ENCODE measurements around the gene GPR25. TPM values are rescaled to one million over a fixed set of nuclear protein-coding genes. Genes with fewer than 3 reads are reported as not detected.

Gene GPR25
- polyA plus RNA-seq, 1 donor (not counting 4 experiments of a cell fraction or from before 2014, with no cell fraction given): not detected

- no peak for FAIRE-seq
Measured at GRCh38 chr1:200908191-200908868, 35.5 kb downstream of the GPR25 start.

DNA sequence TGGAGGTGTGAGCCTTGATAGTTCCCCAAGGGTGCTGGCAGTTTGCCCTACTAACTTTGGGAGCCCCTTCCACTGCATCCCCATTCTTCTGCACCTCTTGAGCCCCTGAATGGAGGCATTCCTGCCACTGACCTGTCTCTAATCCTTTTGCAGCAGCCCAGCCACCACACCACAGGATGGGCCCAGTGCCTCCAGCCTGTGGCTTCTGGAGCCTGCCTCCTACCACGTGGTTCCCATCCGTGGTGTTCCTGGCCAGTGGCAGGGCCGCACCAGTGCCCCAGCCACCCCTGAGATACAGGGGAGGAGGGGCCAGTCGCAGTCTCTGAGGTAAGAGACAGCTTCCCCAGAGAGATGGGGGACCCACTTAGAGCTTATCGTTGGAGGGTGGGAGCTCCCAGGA, 36.3 kb downstream of the GPR25 start:
- no peak for DNase-seq (ENCODE audit: low read depth, low spot score)
- H4K20me1 ChIP-seq (ENCODE audit: control insufficient read depth, extremely low read depth, insufficient read depth, low read length): peaks cover 4% of the 10 kb centered on the region
- no peak for FAIRE-seq
- H3K4me2 ChIP-seq (ENCODE audit: control insufficient read depth, extremely low read depth, insufficient read depth, low read depth, low read length): no peak overlapping the region
- H3K79me2 ChIP-seq (ENCODE audit: control insufficient read depth, insufficient read depth, low read length): no peaks in the 10 kb centered on the region
- peaks cover 48% of the 10 kb centered on the region for H3K4me1 ChIP-seq (ENCODE audit: control insufficient read depth, extremely low read depth, insufficient read depth, low read length)
- dilution Hi-C loops (cut with MboI; ENCODE audit: extremely low pct_ligation_motif_present, low sequenced_read_pairs): no loop called here
- no peak for TF ChIP-seq EZH2 (IDR thresholded peaks at IDR 0.05; ENCODE audit: low read length)
- TF ChIP-seq, protein P1, sequence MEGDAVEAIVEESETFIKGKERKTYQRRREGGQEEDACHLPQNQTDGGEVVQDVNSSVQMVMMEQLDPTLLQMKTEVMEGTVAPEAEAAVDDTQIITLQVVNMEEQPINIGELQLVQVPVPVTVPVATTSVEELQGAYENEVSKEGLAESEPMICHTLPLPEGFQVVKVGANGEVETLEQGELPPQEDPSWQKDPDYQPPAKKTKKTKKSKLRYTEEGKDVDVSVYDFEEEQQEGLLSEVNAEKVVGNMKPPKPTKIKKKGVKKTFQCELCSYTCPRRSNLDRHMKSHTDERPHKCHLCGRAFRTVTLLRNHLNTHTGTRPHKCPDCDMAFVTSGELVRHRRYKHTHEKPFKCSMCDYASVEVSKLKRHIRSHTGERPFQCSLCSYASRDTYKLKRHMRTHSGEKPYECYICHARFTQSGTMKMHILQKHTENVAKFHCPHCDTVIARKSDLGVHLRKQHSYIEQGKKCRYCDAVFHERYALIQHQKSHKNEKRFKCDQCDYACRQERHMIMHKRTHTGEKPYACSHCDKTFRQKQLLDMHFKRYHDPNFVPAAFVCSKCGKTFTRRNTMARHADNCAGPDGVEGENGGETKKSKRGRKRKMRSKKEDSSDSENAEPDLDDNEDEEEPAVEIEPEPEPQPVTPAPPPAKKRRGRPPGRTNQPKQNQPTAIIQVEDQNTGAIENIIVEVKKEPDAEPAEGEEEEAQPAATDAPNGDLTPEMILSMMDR (optimal IDR thresholded peaks at IDR 0.05 in 1 of 3, IDR thresholded peaks at IDR 0.05 in 1 of 3, conservative IDR thresholded peaks at IDR 0.05 in 1 of 3; ENCODE audit: extremely low read depth in 1 of 3, insufficient read depth in 2 of 3, low read length in 3 of 3): no peak
- H2AFZ ChIP-seq (ENCODE audit: control insufficient read depth, low read length): no peak overlapping the region
- H3K27ac ChIP-seq (ENCODE audit: control insufficient read depth, insufficient read depth, low read length): no peak overlapping the region
- H3K9ac ChIP-seq (ENCODE audit: control insufficient read depth, extremely low read depth, insufficient read depth, low read length): no peak overlapping the region
- peaks cover 28% of the 10 kb centered on the region in 2 experiments for H3K36me3 ChIP-seq (ENCODE audit: control insufficient read depth in 2 of 2, extremely low read depth in 1 of 2, insufficient read depth in 2 of 2, low read length in 2 of 2)
- no peaks in the 10 kb centered on the region for H3K9me3 ChIP-seq (ENCODE audit: control insufficient read depth, low read depth, low read length)
- H3K4me3 ChIP-seq (ENCODE audit: control insufficient read depth in 2 of 3, extremely low read depth in 1 of 3, insufficient read depth in 2 of 3, low read depth in 1 of 3, low read length in 3 of 3): no peak overlapping the region
- H3K27me3 ChIP-seq (ENCODE audit: control insufficient read depth, extremely low read depth, insufficient read depth, low read length): no peaks in the 10 kb centered on the region
- H3K9me1 ChIP-seq (ENCODE audit: control insufficient read depth, extremely low read depth, insufficient read depth, low read length): peaks cover 9% of the 10 kb centered on the region

More at GRCh38 chr1:200908191-200908868, 35.5 kb downstream of the GPR25 start:
- Histone ChIP-seq H3K9ac (ENCODE audit: control insufficient read depth, extremely low read depth, insufficient read depth, low read length) (no peak overlapping the region), H3K27ac (ENCODE audit: control insufficient read depth, insufficient read depth, low read length) (no peak overlapping the region), H3K4me3 (ENCODE audit: control insufficient read depth in 2 of 3, extremely low read depth in 1 of 3, insufficient read depth in 2 of 3, low read depth in 1 of 3, low read length in 3 of 3) (no peak overlapping the region), H3K9me1 (ENCODE audit: control insufficient read depth, extremely low read depth, insufficient read depth, low read length) (peaks cover 9% of the 10 kb centered on the region), H3K9me3 (ENCODE audit: control insufficient read depth, low read depth, low read length) (no peaks in the 10 kb centered on the region), H3K4me2 (ENCODE audit: control insufficient read depth, extremely low read depth, insufficient read depth, low read depth, low read length) (no peak overlapping the region), H2AFZ (ENCODE audit: control insufficient read depth, low read length) (no peak overlapping the region), H4K20me1 (ENCODE audit: control insufficient read depth, extremely low read depth, insufficient read depth, low read length) (peaks cover 4% of the 10 kb centered on the region), H3K4me1 (ENCODE audit: control insufficient read depth, extremely low read depth, insufficient read depth, low read length) (peaks cover 46% of the 10 kb centered on the region), H3K36me3 (ENCODE audit: control insufficient read depth in 2 of 2, extremely low read depth in 1 of 2, insufficient read depth in 2 of 2, low read length in 2 of 2) (peaks cover 28 to 30% of the 10 kb centered on the region in 2 experiments), H3K27me3 (ENCODE audit: control insufficient read depth, extremely low read depth, insufficient read depth, low read length) (no peaks in the 10 kb centered on the region), H3K79me2 (ENCODE audit: control insufficient read depth, insufficient read depth, low read length) (no peaks in the 10 kb centered on the region)
- dilution Hi-C loops (cut with MboI; ENCODE audit: extremely low pct_ligation_motif_present, low sequenced_read_pairs): no loop called here
- no peak for TF ChIP-seq EZH2 (IDR thresholded peaks at IDR 0.05; ENCODE audit: low read length)
- TF ChIP-seq, protein P1 (optimal IDR thresholded peaks at IDR 0.05 in 1 of 3, IDR thresholded peaks at IDR 0.05 in 1 of 3, conservative IDR thresholded peaks at IDR 0.05 in 1 of 3; ENCODE audit: extremely low read depth in 1 of 3, insufficient read depth in 2 of 3, low read length in 3 of 3): no peak
- no peak for DNase-seq (ENCODE audit: low read depth, low spot score)

Measured in keratinocyte (primary cell).